ENCODE measurements around the gene PNPLA3.

PNPLA3 gene

GRCh38 chr22:43968614-43969013 lies 45.0 kb downstream of the PNPLA3 start:
- DNase-seq, result no peak

- DNase-seq, result no peak
Measured at GRCh38 chr22:43969021-43969878, 45.6 kb downstream of the PNPLA3 start.

GRCh38 chr22:43969989-43970755 lies 46.6 kb downstream of the PNPLA3 start:
- no peak for DNase-seq

GRCh38 chr22:43971112-43971511 lies 47.5 kb downstream of the PNPLA3 start:
- no peak for DNase-seq

- DNase-seq, result no peak
Measured at GRCh38 chr22:43972931-43973462, 49.4 kb downstream of the PNPLA3 start.

- no peak for DNase-seq
Measured at GRCh38 chr22:43974028-43974545, 50.5 kb downstream of the PNPLA3 start.

DNA sequence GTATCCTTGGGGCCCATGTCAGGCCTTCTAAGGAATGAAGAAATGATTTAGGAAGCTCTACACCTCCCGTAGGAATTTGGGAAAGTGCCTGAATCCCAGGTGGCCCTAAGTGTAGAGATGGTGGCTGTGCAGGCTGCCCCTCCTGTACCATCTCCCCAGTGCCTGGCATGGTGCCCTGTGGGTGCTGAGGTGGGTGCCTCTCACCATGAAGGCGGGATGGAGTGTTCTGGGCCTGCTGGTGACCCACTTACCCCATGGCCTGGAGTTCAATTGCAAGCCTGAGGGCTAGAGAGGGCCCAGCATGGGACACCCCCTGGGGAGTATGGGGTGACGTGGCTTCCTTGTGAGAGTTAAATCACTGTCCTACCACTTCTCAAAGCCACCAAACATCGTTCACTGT lies 51.4 kb downstream of the PNPLA3 start:
- no peak for DNase-seq

GRCh38 chr22:43976861-43977795 lies 53.5 kb downstream of the PNPLA3 start:
- no peak for DNase-seq

DNA sequence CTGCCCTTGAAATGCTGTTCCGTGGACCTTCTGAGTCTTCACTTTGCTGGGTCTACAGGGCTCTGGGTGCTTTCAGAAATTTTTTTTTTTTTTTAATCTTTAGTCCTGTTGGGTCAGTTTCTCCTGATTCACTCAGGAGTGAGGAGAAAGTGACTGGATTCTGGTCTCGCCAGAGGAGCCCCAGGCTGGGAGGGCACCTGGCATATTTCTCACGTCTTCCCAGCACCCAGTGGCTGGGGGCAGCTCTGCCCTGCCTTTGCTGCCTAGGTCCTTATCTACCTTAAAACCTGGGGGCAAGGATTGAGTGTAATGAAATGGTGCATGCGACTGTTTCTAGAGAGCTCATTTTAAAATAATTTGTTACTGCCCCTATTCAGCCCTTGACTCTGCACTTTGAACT lies 55.0 kb downstream of the PNPLA3 start:
- no peak for DNase-seq

- no peak for DNase-seq
Measured at GRCh38 chr22:43980579-43980978, 57.0 kb downstream of the PNPLA3 start.

GRCh38 chr22:43980996-43981395 lies 57.4 kb downstream of the PNPLA3 start:
- DNase-seq, result no peak

DNA sequence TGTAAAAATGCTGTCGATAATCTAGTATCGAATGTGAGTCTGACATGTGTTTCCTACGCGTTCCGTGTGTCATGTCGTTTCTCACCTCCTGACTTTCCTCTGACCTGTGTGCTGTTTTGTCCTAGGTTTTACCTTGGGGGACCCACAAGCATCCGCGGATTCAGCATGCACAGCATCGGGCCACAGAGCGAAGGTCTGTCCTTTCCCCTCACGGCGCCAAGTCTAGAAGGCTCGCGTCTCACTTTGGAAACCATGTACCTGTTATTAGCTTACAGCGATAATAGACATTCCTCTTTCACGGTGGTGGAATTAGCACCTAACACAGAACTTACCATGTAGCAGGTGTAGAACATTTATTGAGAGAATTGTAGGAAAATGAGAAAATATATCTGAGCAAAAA lies 60.2 kb downstream of the PNPLA3 start:
- no peak for DNase-seq

GRCh38 chr22:43985532-43985931 lies 61.9 kb downstream of the PNPLA3 start:
- no peak for DNase-seq

DNA sequence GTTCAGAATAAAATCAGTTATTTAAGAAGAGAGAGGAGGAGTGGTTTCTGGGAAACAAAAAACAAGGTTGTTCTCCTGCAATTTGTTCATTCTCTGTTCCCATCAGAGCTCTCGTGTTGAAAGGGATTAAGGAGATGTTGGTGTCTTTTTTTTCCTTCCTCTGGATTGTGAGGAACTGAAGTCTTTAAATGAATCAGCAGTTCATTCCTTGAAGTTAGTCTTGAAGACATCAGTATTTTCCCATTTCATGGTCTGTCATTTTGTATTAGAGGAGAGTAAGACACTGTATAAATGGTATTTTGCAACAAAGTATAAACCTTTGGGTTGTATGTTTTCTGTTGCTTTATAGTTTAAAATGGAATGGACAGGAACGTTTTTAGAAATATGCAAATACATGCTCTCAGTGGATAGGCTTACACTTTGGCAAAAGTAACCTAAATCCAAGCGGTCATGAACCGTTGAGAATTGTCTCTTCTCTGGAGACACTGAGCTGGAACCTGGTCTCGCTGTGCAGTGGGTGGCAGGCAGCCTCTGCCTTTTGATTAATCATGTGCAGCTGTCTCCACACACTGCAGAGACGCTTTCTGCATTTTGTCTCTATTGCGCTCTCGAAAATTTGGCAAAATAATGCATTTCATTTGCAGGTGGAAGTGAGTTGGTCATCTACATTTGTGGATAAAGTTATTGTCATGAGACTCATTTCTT lies 64.7 kb downstream of the PNPLA3 start:
- DNase-seq, result no peak

DNA sequence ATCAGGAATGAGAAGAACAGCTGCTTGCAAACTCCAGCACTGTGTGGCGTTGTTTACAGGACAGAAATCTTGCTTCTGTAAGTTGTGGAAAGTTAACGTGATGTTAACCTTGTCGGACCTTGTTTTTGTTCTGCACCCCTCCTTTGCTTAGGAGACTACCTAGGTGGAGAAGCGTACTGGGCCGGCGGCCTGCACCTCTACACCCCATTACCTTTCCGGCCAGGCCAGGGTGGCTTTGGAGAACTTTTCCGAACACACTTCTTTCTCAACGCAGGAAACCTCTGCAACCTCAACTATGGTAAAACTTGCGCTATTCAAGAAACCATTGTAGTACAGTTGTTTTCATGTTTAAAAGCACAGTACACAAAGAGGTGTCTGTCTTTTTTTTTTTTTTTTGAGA lies 65.4 kb downstream of the PNPLA3 start:
- DNase-seq, result no peak

DNA sequence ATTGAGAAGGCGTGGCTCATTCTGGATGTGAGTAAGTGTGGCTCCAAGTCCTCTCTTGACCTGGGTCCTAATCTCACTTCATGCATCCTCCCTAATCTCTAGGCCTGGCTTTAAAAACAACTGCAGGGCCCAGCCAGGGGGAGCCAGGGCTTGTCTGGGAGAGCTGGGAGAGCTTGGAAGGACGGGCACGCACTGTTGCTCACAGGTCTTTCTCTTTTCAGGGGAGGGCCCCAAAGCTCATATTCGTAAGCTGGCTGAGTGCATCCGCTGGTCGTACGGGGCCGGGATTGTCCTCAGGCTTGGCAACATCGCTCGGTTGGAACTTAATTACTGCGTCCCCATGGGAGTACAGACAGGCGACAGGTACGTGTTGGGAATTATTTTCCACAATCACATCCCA lies 66.4 kb downstream of the PNPLA3 start:
- DNase-seq, result no peak

- DNase-seq, result no peak
Measured at GRCh38 chr22:43991316-43992020, 67.9 kb downstream of the PNPLA3 start.

- peak; percentile 74 for DNase-seq
Measured at GRCh38 chr22:43992331-43992821, 68.8 kb downstream of the PNPLA3 start.

DNA sequence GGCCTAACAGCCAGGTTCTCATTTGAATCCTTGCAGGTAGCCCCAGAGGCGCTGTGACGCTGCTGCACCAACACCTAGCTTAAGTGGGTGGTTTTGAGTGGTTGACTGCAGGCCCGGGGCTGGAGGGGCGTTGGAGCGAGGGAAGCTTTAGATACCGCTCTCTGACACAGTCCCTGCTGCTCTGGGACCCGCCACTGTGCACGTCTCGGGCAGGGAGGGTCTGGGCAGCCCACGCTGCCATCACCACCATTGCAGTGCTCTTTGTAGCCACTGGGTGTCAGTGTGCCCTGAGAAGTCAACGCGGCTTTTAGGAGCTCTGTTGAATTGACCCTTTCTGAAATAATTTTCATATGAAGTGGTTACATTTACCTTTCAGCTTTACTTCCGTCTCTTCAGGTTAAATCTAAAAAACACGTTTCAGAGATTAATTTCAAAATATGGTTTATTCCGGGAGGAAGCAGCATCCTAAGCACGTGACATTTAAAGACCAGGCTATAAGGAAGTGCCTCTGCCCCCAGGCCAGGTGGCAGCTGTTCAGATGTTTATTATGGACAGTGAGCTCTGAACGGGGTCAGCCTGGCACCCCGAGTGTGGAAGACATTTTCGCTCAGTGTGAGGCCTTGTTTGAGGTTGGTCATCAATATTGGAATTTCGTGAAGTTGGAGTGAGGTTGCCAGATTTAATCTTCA lies 69.6 kb downstream of the PNPLA3 start:
- DNase-seq, result peak; percentile 47

DNA sequence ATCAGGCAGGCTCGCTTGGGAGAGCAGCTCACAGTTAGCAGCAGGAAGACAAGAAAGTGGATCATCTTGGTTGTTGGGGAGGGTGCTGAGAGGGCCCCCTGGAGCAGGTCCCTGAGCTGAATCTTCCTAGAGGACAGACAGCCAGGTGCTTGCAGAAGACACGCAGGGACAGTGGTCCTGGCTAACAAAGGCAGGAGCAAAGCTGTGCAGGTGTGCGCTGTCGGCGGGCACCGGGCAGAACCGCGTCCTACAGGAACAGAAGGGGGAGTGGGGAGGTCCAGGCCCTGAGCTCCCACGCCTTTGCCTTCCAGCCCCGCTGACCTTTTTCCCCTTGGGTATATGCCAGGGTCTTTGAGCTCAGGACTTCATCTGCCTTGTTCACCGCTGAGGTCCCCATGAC lies 70.4 kb downstream of the PNPLA3 start:
- no peak for DNase-seq

Measured in fibroblast of skin of back (primary cell).